Measurements from ENCODE around the gene PDCD4. TPM values are rescaled to one million over a fixed set of nuclear protein-coding genes. Genes with fewer than 3 reads are reported as not detected.

PDCD4 gene
- total and polyA plus RNA-seq, 2 of the 13 experiments (the other 11 are each of a cell fraction or from before 2014, with no cell fraction given), result 22.8 to 56.2 TPM

- TF ChIP-seq ZZZ3 (CRISPR knock-in tag; IDR thresholded peaks at IDR 0.05; ENCODE audit: borderline replicate concordance) (no peak), REST (IDR thresholded peaks at IDR 0.05; ENCODE audit: borderline replicate concordance in 1 of 2, low read depth in 1 of 2, low read length in 2 of 2) (no peak), ZFP82 (CRISPR knock-in tag; IDR thresholded peaks at IDR 0.05; ENCODE audit: borderline replicate concordance) (peak; percentile 68; the same call in 1 of the 2 replicates), MAX (IDR thresholded peaks at IDR 0.05) (peak; percentile 5), ARID4A (CRISPR knock-in tag; IDR thresholded peaks at IDR 0.05; ENCODE audit: borderline replicate concordance) (peak; percentile 87), MLLT10 (CRISPR knock-in tag; IDR thresholded peaks at IDR 0.05) (no peak), ZNF614 (CRISPR knock-in tag; IDR thresholded peaks at IDR 0.05; ENCODE audit: borderline replicate concordance) (no peak), ZNF12 (CRISPR knock-in tag; IDR thresholded peaks at IDR 0.05) (no peak), BATF2 (CRISPR knock-in tag; IDR thresholded peaks at IDR 0.05) (no peak), BCL3 (CRISPR knock-in tag; IDR thresholded peaks at IDR 0.05) (peak; percentile 74; the same call in 1 of the 2 replicates), RFX1 (IDR thresholded peaks at IDR 0.05) (peak; percentile 94), ARID2 (CRISPR knock-in tag; IDR thresholded peaks at IDR 0.05; ENCODE audit: borderline replicate concordance) (no peak), KMT2A (CRISPR knock-in tag; IDR thresholded peaks at IDR 0.05) (no peak; the same call in 1 of the 2 replicates), ZNF432 (CRISPR knock-in tag; IDR thresholded peaks at IDR 0.05; ENCODE audit: borderline replicate concordance) (no peak), ZNF251 (CRISPR knock-in tag; IDR thresholded peaks at IDR 0.05) (no peak)
Measured at GRCh38 chr10:110918643-110919348, 47.1 kb downstream of the PDCD4 start, which contains the start of gene BBIP1 (continued).
